SH-SY5Y (cell line): ENCODE data around the gene PAMR1.

ENCODE experiments used
- GATA2 ChIP-seq: IDR thresholded peaks from 2 replicates; pipeline ENCODE4 v1.6.1; 2011; ENCODE audit warnings: mild to moderate bottlenecking, low read depth, low read length
- GATA3 ChIP-seq: IDR thresholded peaks from 2 replicates; pipeline ENCODE4 v1.6.1; 2011; ENCODE audit warnings: low read depth, mild to moderate bottlenecking, low read length, moderate library complexity

The PAMR1 gene

GRCh38 chr11:35393098-35393497 lies 132.3 kb downstream of the PAMR1 start:
- TF ChIP-seq GATA2 = no peak
- no peak for TF ChIP-seq GATA3

- TF ChIP-seq GATA3 (no peak), GATA2 (no peak)
Observed at GRCh38 chr11:35391922-35392688, 133.3 kb downstream of the PAMR1 start.

GRCh38 chr11:35390737-35391682 lies 134.4 kb downstream of the PAMR1 start:
- TF ChIP-seq GATA2 = no peak
- TF ChIP-seq GATA3 = no peak

- TF ChIP-seq GATA3 (no peak), GATA2 (no peak)
Observed at GRCh38 chr11:35389897-35390465, 135.4 kb downstream of the PAMR1 start.

- no peak for TF ChIP-seq GATA3
- no peak for TF ChIP-seq GATA2
Observed at GRCh38 chr11:35389112-35389511, 136.3 kb downstream of the PAMR1 start.

- TF ChIP-seq GATA3 (no peak), GATA2 (no peak)
Observed at GRCh38 chr11:35388061-35388460, 137.4 kb downstream of the PAMR1 start.

- TF ChIP-seq GATA2 (no peak), GATA3 (no peak)
Observed at GRCh38 chr11:35387111-35387982, 138.1 kb downstream of the PAMR1 start.

- no peak for TF ChIP-seq GATA3
- TF ChIP-seq GATA2 = no peak
Observed at GRCh38 chr11:35383953-35384352, 141.5 kb downstream of the PAMR1 start.
